PC-9 (cell line): ENCODE results near the gene FBXL5. TPM values are rescaled to one million over a fixed set of nuclear protein-coding genes. Genes with fewer than 3 reads are reported as not detected.

Source experiments
- BruUV-seq: library from RNA; stranded (reverse); fragments of 400-500 nt; replicated peaks from 2 replicates; lab custom pipeline; 2021; lab: Mats Ljungman, UMichigan
- CTCF ChIA-PET: fragments of 300-600 bp; sonication (Branson Sonifier 250); formaldehyde crosslinking; loops from one replicate; lab custom pipeline; 2022; ENCODE audit warnings: antibody characterized with exemption; lab: Charles Lee
- POLR2A ChIA-PET: fragments of 300-600 bp; sonication (Branson Sonifier 250); formaldehyde crosslinking; loops from one replicate; lab custom pipeline; 2022; ENCODE audit warnings: antibody characterized with exemption; ENCODE audit not compliant: unreplicated experiment; lab: Charles Lee
- DNase-seq, 2 experiments: peaks; one replicate each; pipeline versions ENCODE4 v3.0.0 to v3.0.0-alpha.2; 2015 to 2022; ENCODE audit warnings: mixed read lengths in 1 of 2
- H2AFZ ChIP-seq: fragments of 200-600 bp; sonication (generic); 2 replicates; pipeline ENCODE4 v1.8.1; 2017; ENCODE audit warnings: antibody characterized with exemption
- H3F3A ChIP-seq: fragments of 200-600 bp; sonication (generic); 2 replicates; pipeline ENCODE4 v1.8.1; 2017; ENCODE audit warnings: antibody characterized with exemption, mild to moderate bottlenecking, low read depth; ENCODE audit not compliant: insufficient read depth
- H3K27ac ChIP-seq: fragments of 200-600 bp; sonication (generic); 2 replicates; pipeline ENCODE4 v1.6.1; 2016; ENCODE audit warnings: mixed run types
- H3K27me3 ChIP-seq: fragments of 200-600 bp; sonication (generic); 2 replicates; pipeline ENCODE4 v1.6.1; 2016; ENCODE audit warnings: low read depth, mixed run types; ENCODE audit not compliant: insufficient read depth
- H3K36me3 ChIP-seq: fragments of 200-600 bp; sonication (generic); 2 replicates; pipeline ENCODE4 v1.6.1; 2016; ENCODE audit warnings: low read depth, mixed run types
- H3K4me1 ChIP-seq: fragments of 200-600 bp; sonication (generic); replicated peaks from 2 replicates; pipeline ENCODE4 v1.6.1; 2016; ENCODE audit warnings: mixed run types; ENCODE audit not compliant: insufficient read depth
- H3K4me2 ChIP-seq: fragments of 200-600 bp; sonication (generic); 2 replicates; pipeline ENCODE4 v1.6.1; 2017; ENCODE audit warnings: mixed run types
- H3K4me3 ChIP-seq: fragments of 200-600 bp; sonication (generic); 2 replicates; pipeline ENCODE4 v1.6.1; 2016; ENCODE audit warnings: mixed run types
- H3K79me2 ChIP-seq: fragments of 200-600 bp; sonication (generic); 2 replicates; pipeline ENCODE4 v1.6.1; 2017; ENCODE audit warnings: low read depth, mixed run types
- H3K9me2 ChIP-seq: fragments of 200-600 bp; sonication (generic); 2 replicates; pipeline ENCODE4 v1.8.1; 2017; ENCODE audit warnings: mild to moderate bottlenecking; ENCODE audit not compliant: insufficient read depth
- H3K9me3 ChIP-seq: fragments of 200-600 bp; sonication (generic); 2 replicates; pipeline ENCODE4 v1.8.1; 2016; ENCODE audit warnings: low read depth; ENCODE audit not compliant: insufficient read depth
- H4K20me1 ChIP-seq: fragments of 200-600 bp; sonication (generic); 2 replicates; pipeline ENCODE4 v1.8.1; 2017; ENCODE audit not compliant: insufficient read depth
- EZH2 ChIP-seq: fragments of 200-600 bp; sonication (generic); IDR thresholded peaks from 2 replicates; pipeline ENCODE4 v1.8.0; 2017; ENCODE audit warnings: antibody characterized with exemption, low read depth
- intact Hi-C: fragments of 100-400 bp; cut with micrococcal nuclease; formaldehyde crosslinking; loops from one replicate; pipeline ENCODE4 v1.10.0; 2022; ENCODE audit not compliant: unreplicated experiment
- total RNA-seq: library from RNA; stranded (reverse); gene quantifications from 2 replicates; pipeline ENCODE4 v1.2.3, GENCODE V29; 2021
- TF ChIP-seq, protein P1 (sequence below): fragments of 200-600 bp; sonication (generic); conservative IDR thresholded peaks from 2 replicates; pipeline ENCODE4 v1.6.1; 2017; ENCODE audit warnings: mixed run types, antibody characterized with exemption, mild to moderate bottlenecking, moderate library complexity

Gene FBXL5
- total RNA-seq, 1 experiment from 2014 or later, result 40.7 TPM

DNA sequence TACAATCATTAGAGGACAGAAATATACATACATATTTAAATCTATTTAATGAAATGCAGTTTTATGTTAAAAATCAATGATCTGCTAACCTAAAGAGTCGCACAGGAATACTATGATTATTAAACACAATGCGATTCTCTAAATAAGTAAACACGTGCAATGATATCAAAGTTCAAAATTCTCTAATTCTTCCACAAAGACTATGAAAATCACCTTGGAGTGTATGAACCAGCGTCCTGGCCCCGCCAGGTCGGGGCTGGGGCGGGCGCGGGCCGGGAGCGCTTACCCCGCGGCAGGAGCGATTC is 25.9 kb upstream of the FBXL5 start:
- TF ChIP-seq EZH2, result no peak
- TF ChIP-seq, protein P1, sequence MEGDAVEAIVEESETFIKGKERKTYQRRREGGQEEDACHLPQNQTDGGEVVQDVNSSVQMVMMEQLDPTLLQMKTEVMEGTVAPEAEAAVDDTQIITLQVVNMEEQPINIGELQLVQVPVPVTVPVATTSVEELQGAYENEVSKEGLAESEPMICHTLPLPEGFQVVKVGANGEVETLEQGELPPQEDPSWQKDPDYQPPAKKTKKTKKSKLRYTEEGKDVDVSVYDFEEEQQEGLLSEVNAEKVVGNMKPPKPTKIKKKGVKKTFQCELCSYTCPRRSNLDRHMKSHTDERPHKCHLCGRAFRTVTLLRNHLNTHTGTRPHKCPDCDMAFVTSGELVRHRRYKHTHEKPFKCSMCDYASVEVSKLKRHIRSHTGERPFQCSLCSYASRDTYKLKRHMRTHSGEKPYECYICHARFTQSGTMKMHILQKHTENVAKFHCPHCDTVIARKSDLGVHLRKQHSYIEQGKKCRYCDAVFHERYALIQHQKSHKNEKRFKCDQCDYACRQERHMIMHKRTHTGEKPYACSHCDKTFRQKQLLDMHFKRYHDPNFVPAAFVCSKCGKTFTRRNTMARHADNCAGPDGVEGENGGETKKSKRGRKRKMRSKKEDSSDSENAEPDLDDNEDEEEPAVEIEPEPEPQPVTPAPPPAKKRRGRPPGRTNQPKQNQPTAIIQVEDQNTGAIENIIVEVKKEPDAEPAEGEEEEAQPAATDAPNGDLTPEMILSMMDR, result no peak
- peak overlapping the region; percentile 73 for H3K4me2 ChIP-seq
- no TSS peak for BruUV-seq
- H3K79me2 ChIP-seq, result peaks cover 83% of the 10 kb centered on the region
- no peaks in the 10 kb centered on the region for H3K9me3 ChIP-seq
- peak overlapping the region; percentile 87 for H2AFZ ChIP-seq
- H3K36me3 ChIP-seq, result peaks cover 23% of the 10 kb centered on the region
- peaks cover 47% of the 10 kb centered on the region for H3K4me1 ChIP-seq
- CTCF ChIA-PET, result no interaction called here
- no peaks in the 10 kb centered on the region for H4K20me1 ChIP-seq
- no peaks in the 10 kb centered on the region for H3K27me3 ChIP-seq
- H3F3A ChIP-seq, result peaks cover 6% of the 10 kb centered on the region; the same call in 1 of the 2 replicates
- H3K9me2 ChIP-seq, result no peaks in the 10 kb centered on the region
- H3K4me3 ChIP-seq, result peak overlapping the region; percentile 79
- POLR2A ChIA-PET, result interaction anchor here (0.5 to 1.2 kb wide), 3 partner anchors 9 to 48 kb away, joined by 4 to 11 read pairs (median 8); no protein-coding TSS in a partner anchor
- DNase-seq, result no peak
- H3K27ac ChIP-seq, result peak overlapping the region; percentile 87
- intact Hi-C loops, result loop anchor here (1.0 kb wide), 3 partner anchors 9 to 26 kb away; partner anchors contain the start of gene FBXL5

DNA sequence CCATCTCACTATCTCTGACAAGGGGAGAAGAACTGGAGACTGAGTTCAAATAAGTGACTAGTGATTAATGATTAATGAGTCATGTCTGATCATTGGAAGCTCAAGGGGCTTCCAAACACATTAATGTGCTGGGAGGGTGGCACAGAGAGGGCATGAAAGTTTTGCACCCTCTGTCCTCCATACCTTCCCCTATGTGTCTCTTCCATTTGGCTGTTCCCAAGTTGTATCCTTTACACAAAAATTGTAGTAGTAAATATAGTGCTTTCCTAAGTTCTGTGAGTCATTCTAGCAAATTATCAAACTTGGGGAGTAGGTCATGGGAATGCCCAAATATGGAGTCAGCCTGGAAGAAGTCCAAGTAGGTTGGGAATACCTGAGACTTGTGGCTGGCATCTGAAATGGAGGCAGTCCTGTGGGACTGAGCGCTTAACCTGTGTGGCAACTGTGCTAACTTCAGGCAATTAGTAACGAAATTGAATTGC is 22.4 kb upstream of the FBXL5 start:
- H3K9me2 ChIP-seq, result no peaks in the 10 kb centered on the region
- no peaks in the 10 kb centered on the region for H3K27me3 ChIP-seq
- no peaks in the 10 kb centered on the region for H4K20me1 ChIP-seq
- no peaks in the 10 kb centered on the region for H3K9me3 ChIP-seq
- peak overlapping the region; percentile 60 for H3K27ac ChIP-seq
- H3K36me3 ChIP-seq, result no peaks in the 10 kb centered on the region; the same call in 1 of the 2 replicates
- no peak overlapping the region for H2AFZ ChIP-seq
- ChIA-PET CTCF (no interaction called here), POLR2A (interaction anchor here (0.6 kb wide), 2 partner anchors 12 to 41 kb away, joined by 3 read pairs; no protein-coding TSS in a partner anchor)
- H3F3A ChIP-seq, result peaks cover 6% of the 10 kb centered on the region; the same call in 1 of the 2 replicates
- peak; percentile 76 to 90 for DNase-seq
- peaks cover 85% of the 10 kb centered on the region for H3K79me2 ChIP-seq
- BruUV-seq, result no TSS peak
- H3K4me3 ChIP-seq, result no peak overlapping the region
- TF ChIP-seq, protein P1, result no peak
- TF ChIP-seq EZH2, result no peak
- H3K4me1 ChIP-seq, result peaks cover 35% of the 10 kb centered on the region
- peak overlapping the region; percentile 33 for H3K4me2 ChIP-seq
- intact Hi-C loops, result no loop called here

DNA sequence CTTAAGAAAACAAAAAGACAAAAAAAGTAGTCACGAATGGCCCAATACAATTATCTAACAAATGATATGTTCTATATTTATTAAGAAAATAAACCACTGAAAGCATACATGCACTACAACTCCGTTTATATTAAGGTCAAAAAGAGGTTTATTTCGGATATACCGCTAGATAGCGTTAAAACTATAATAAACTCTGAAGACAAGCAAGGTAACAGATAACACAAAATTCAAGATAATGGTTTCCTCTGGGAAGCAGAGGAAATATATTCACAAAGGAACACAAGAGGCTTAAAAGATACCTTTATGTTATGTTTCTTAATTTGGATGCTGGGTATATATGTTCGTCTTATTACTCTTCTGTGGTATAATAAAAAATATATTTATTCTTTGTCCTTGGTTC is 21.7 kb upstream of the FBXL5 start:
- ChIA-PET POLR2A (no interaction called here), CTCF (no interaction called here)
- no peaks in the 10 kb centered on the region for H3K27me3 ChIP-seq
- H3K9me3 ChIP-seq, result no peaks in the 10 kb centered on the region
- H3K79me2 ChIP-seq, result peaks cover 79% of the 10 kb centered on the region
- no peak overlapping the region for H3K27ac ChIP-seq
- H2AFZ ChIP-seq, result no peak overlapping the region
- peak overlapping the region; percentile 33; the same call in 1 of the 2 replicates for H3K4me2 ChIP-seq
- H3F3A ChIP-seq, result peaks cover 6% of the 10 kb centered on the region; the same call in 1 of the 2 replicates
- H3K4me3 ChIP-seq, result no peak overlapping the region
- intact Hi-C loops, result no loop called here
- no peaks in the 10 kb centered on the region for H4K20me1 ChIP-seq
- H3K4me1 ChIP-seq, result peaks cover 35% of the 10 kb centered on the region
- no peak for DNase-seq
- no TSS peak for BruUV-seq
- H3K36me3 ChIP-seq, result no peaks in the 10 kb centered on the region; the same call in 1 of the 2 replicates
- TF ChIP-seq, protein P1, result no peak
- no peak for TF ChIP-seq EZH2
- H3K9me2 ChIP-seq, result no peaks in the 10 kb centered on the region
